ENCODE data around the gene IRGM. TPM values are rescaled to one million over a fixed set of nuclear protein-coding genes. Genes with fewer than 3 reads are reported as not detected.
"Not testable (repeated sequence)": the region's sequence is repeated elsewhere in the genome, so short reads cannot be mapped to it uniquely, and the experiment has no call there.

The IRGM gene
- total and polyA plus RNA-seq, 12 donors, result 0.06 TPM; not detected in 11

GRCh38 chr5:150836064-150836463, 10.3 kb upstream of the IRGM start:
- 90 to 95% methylated on average over 5 of the region's 5 CpGs for WGBS, 2 donors
- no peak overlapping the region for H3K4me3 ChIP-seq
- no peak for TF ChIP-seq CTCF (IDR thresholded peaks at IDR 0.05)
- no peaks in the 10 kb centered on the region for H3K36me3 ChIP-seq
- DNase-seq (no peak), ATAC-seq (no peak)
- no peak overlapping the region for H3K27ac ChIP-seq
- intact Hi-C loops (cut with DNase I), result no loop called here
- H3K4me1 ChIP-seq, result no peaks in the 10 kb centered on the region
- H3K9me3 ChIP-seq, result peaks cover 0 to 25% (median 6%) of the 10 kb centered on the region in 11 donors
- peaks cover 0 to 10% (median 0%) of the 10 kb centered on the region in 7 donors for H3K27me3 ChIP-seq

- TF ChIP-seq CTCF (IDR thresholded peaks at IDR 0.05), result no peak
- no peaks in the 10 kb centered on the region for H3K36me3 ChIP-seq
- intact Hi-C loops (cut with DNase I), result no loop called here
- no peaks in the 10 kb centered on the region for H3K4me1 ChIP-seq
- H3K4me3 ChIP-seq, result no peak overlapping the region
- H3K27ac ChIP-seq, result no peak overlapping the region
- H3K27me3 ChIP-seq, result peaks cover 0 to 10% (median 0%) of the 10 kb centered on the region in 7 donors
- no peak for DNase-seq
- 83 to 92% methylated on average over 3 of the region's 3 CpGs for WGBS, 2 donors
- H3K9me3 ChIP-seq, result peaks cover 0 to 19% (median 4%) of the 10 kb centered on the region in 11 donors
- ATAC-seq, result no peak
Observed at GRCh38 chr5:150836703-150837102, 9.6 kb upstream of the IRGM start.

GRCh38 chr5:150845185-150845859, 999 bp upstream of the IRGM start:
- not testable (repeated sequence) for H3K36me3 ChIP-seq, H3K27me3 ChIP-seq, DNase-seq, H3K9me3 ChIP-seq, H3K4me3 ChIP-seq, H3K4me1 ChIP-seq, H3K27ac ChIP-seq
- peak in 1 of 8 donors; percentile 53 for ATAC-seq
- intact Hi-C loops (cut with DNase I), result loop anchor here in 8 of 10 donors (2.0 to 10.0 kb wide), 6 partner anchors 23 to 391 kb away; no protein-coding TSS in a partner anchor
- WGBS, 2 donors, result 86 to 90% methylated on average over 32 of the region's 32 CpGs

GRCh38 chr5:150846654-150847333, 473 bp downstream of the IRGM start:
- H3K4me1 ChIP-seq, result peaks cover 0 to 5% (median 0%) of the 10 kb centered on the region in 9 donors
- peak overlapping the region in 1 of 10 donors; percentile 28 for H3K4me3 ChIP-seq
- DNase-seq (peak in 1 of 2 donors; percentile 71), ATAC-seq (peak; percentile 81 to 94 (median 92))
- H3K27me3 ChIP-seq, result no peaks in the 10 kb centered on the region
- WGBS, 2 donors, result 53% methylated on average over 22 of the region's 22 CpGs
- no peak overlapping the region for H3K27ac ChIP-seq
- intact Hi-C loops (cut with DNase I), result loop anchor here (1.0 to 10.0 kb wide), 9 partner anchors 44 to 392 kb away; no protein-coding TSS in a partner anchor
- no peaks in the 10 kb centered on the region for H3K9me3 ChIP-seq
- H3K36me3 ChIP-seq, result no peaks in the 10 kb centered on the region
- peak; percentile 37 to 81 (median 71) for TF ChIP-seq CTCF (IDR thresholded peaks at IDR 0.05)
